A172 (cell line): Measurements from ENCODE around the gene PHGDH. TPM values are rescaled to one million over a fixed set of nuclear protein-coding genes. Genes with fewer than 3 reads are reported as not detected.
A peak's percentile ranks its signal among the peaks of the same experiment; 100 is the strongest.
"Not testable (repeated sequence)": the region's sequence is repeated elsewhere in the genome, so short reads cannot be mapped to it uniquely, and the experiment has no call there.

Experiments
- DNase-seq: peaks from one replicate; pipeline ENCODE4 v3.0.0-alpha.2; 2015; ENCODE audit warnings: low spot score
- total RNA-seq: library from RNA; depleted of rRNA; stranded (reverse); fragments of >200 nt; shearing (Covaris generic); gene quantifications from 2 replicates; pipeline ENCODE4 v1.2.3, GENCODE V29; 2014

PHGDH gene
- total RNA-seq, 1 experiment from 2014 or later = 97.2 TPM

- DNase-seq = no peak
Observed at GRCh38 chr1:119697598-119697997, 14.1 kb upstream of the PHGDH start.

DNA sequence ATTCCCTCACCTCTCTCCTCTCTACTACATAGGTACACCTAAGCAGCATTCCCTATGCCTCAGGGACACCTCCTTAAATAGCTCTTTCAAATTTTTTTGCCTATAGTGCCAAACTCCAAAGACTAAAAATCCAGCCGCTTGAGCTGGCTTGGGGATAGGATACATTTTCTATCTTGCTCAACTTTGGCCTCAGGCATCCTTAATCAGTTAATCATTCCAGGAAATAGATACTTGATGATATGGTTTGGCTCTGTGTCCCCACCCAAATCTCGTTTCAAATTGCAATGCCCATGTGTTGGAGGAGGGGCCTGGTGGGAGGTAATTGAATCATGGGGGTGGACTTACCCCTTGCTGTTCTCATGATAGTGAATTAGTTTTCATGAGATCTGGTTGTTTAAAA lies 11.4 kb upstream of the PHGDH start:
- DNase-seq = no peak

- DNase-seq = no peak
Observed at GRCh38 chr1:119701659-119702058, 10.1 kb upstream of the PHGDH start.

DNA sequence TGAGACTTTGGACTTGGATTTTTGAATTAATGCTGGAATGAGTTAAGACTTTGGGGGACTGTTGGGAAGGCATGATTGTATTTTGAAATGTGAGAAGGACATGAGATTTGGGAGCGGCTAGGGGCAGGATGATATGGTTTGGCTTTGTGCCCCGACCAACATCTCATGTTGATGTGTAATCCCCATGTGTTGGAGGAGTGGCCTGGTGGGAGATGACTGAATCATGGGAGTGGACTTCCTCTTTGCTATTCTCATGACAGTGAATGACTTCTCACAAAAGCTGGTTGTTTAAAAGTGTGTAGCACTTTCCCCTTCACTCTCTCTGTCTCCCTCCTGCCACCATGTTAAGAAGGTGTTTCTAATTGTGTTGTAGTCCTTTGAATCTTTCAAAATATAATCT lies 9.3 kb upstream of the PHGDH start:
- peak; percentile 54 for DNase-seq

DNA sequence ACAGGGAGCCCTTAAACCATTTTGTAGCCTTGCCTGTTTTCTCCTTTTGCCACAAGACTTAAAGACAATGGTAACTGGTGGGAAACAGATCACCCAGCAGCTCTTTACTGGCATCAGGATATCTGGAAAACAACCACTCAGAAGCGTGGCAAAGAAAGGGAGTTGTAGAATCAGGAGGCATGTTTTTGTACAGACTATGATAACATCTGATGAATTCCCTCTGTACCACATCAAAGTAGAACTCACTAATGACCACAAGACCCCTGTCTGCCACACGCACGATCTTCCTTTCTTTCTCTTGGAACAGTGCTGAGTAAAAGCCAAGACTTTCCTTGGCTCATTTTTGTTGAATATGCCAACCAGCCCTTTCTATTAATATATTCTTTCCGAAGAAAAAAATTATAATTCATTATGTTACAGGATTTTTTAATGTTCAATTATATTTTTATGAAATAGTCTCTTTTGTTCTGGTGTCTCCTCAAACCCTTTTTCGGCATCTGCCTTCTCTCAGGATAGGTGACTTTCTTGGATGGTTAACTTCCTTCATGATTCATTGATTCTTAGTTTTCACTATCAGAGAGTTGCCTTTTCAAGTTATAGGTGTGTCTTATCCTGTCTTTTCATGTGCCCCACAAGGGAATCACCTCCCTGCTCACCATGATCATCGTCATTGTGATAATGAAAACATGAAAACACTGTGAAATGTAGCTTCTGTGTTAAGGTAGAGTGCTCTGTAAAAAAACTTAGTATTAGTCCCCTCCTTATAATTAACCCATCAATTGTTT lies 7.9 kb upstream of the PHGDH start:
- DNase-seq = no peak

DNA sequence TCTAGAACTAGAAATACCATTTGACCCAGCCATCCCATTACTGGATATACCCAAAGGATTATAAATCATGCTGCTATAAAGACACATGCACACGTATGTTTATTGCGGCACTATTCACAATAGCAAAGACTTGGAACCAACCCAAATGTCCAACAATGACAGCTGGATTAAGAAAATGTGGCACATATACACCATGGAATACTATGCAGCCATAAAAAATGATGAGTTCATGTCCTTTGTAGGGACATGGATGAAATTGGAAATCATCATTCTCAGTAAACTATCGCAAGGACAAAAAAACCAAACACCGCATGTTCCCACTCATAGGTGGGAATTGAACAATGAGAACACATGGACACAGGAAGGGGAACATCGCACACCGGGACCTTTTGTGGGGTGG lies 5.1 kb upstream of the PHGDH start:
- not testable (repeated sequence) for DNase-seq

DNA sequence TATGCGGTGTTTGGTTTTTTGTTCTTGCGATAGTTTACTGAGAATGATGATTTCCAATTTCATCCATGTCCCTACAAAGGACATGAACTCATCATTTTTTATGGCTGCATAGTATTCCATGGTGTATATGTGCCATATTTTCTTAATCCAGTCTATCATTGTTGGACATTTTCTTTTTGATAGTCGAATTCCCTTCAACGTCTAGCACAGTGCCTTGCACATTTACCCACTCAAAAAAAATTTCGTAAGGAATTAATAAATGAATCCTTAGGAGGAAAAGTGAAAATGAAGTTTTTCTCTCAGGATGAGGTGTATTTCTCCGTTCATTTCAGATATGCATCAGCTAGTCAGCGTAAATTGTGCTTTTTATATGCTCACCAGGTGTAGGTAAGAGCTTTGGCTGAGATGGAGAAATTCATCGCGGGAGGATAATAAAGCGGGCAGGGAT lies 354 bp upstream of the PHGDH start:
- DNase-seq = not testable (repeated sequence)

DNA sequence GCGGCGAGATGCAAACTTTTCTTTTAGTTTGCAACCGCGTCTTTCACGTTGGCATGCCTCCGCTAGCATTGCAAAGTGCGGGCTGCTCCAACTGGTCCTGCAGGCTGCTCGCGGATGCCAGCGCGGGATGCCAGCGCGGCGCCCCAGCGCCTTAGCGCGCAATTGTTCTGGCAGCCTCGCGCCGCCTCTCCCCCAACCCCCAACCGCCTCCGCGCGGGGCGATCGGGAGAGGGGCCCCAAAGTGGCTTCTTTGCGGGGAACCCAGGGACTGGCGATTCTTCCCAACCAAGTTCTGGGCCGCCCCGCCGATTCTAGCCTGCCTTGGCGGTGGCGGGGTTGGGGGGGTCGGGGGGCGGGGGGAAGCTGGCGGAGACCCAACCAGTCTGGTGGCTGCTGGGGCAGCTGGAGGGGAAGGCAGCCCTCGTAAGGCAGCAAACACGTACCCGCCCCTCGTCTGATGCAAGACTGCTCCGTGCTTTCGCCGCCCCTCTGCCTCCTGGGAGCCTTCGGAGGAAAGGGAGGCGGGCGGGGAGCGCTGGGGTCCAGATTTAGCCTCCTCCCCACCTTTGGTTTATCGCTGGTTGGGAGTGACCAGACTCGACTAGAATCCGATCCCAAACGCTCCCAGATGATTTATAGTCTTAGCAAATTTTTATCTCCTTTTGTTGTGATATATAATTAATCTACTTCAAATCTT lies 756 bp downstream of the PHGDH start:
- DNase-seq = peak; percentile 56

GRCh38 chr1:119713039-119713748 lies 1.5 kb downstream of the PHGDH start:
- no peak for DNase-seq

DNA sequence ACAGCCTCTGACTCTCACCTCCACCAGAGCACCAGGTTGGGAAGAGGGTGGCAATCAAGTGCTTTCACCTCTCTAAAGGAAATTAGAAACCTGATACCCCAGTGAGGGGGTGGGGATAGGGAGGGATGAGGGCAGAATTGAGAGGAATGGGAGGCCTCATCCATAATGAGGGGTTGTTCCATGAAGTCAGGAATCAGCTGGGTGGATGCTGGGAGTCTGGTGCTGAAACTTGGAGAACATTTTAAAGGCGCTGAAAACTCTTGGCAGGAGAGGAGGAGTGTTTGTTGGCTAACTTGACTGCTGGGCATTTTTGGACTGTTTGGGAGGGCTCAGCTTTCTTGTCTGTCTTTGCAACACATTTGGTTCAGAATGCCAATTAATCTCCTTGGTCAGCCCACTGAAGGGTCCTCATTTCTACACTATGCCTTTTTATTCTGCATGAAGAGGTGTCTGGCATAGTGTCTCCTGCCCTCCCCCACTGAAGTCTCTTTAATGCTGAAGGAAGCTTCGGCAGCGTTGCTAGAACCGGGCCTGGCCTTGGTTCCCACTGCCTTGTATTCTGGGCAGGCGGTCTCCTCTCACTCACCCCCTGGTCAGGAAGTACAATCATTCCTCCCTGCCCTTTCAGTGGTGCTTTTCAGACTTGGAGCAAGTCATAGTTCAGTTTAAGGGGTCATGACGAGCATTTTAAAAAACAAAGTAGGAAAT lies 2.2 kb downstream of the PHGDH start:
- DNase-seq = no peak

DNA sequence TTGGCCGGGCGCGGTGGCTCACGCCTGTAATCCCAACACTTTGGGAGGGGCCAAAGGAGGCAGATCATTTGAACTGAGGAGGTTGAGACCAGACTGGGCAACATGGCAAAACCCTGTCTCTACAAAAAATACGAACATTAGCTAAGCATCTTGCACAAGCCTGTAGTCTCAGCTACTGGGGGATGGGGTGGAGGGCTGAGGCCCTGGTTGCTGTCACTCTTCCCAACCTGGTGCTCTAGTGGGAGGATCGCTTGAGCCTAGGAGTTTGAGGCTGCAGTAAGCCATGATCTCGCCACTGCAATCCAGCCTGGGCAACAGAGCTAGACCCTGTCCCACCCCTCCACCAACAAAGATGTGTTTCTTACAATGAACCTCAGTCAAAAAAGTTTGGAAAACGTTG lies 2.8 kb downstream of the PHGDH start:
- DNase-seq = no peak

GRCh38 chr1:119715542-119715941 lies 3.8 kb downstream of the PHGDH start:
- DNase-seq = no peak

DNA sequence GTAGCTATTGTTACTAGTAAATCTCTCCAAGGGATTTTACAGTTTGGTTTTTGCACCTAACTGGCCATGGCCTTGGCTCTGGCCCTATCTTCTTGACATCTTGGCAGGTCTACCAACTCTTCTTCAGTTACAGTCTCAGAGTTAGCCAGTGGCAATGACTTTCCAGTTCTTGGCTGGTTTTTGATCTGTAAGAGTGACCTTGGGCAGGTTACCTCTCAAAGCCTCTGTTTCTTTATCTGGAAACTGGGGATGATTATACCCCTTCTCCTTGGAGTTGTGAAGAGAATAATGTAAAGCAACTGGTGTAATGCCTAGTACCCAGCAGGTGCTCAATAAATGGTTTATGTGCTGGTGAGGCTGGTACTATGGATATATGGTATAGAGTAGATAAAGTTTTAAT lies 6.7 kb downstream of the PHGDH start:
- no peak for DNase-seq

DNA sequence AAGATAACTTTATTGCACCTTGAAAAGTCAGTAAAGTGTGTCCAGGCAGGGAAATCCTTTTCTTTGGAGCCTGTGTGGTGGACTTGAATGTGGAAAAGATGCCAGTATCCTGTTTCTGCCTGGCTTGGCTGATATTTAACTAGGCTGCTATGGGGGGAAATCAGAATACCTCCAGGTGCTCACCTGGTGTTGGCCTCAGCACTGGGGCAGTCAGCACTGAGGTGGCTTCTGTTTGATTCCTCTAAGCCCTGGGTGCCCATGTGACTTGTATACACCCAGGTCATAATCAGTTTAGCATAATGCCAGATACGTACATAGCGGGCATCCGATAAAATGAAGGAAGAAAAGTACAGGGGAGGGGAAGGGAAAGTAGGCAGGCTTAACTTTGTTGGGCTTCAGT lies 7.2 kb downstream of the PHGDH start:
- no peak for DNase-seq

DNA sequence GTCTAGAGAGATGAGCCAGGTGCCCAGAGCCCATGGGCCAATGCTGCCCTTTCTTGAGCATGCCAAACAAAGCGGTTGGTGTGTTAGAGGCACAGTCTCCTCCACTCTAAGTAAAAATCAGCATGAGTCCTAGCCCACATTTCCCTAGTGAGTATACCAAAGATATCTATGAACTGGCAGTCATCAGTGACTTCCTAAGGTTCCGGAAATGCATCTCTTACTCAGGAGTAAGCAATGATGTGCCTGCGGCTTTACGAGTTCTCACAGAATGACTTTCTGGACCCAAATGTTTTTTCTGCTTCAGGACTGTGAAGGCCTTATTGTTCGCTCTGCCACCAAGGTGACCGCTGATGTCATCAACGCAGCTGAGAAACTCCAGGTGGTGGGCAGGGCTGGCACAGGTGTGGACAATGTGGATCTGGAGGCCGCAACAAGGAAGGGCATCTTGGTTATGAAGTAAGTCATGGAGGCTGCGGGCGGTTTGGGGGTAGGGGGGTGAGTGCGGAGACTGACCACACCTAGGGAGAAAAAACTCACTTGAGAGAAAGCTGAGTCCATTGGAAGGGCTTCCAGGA lies 9.2 kb downstream of the PHGDH start:
- no peak for DNase-seq

- DNase-seq = no peak
Observed at GRCh38 chr1:119721896-119722295, 10.2 kb downstream of the PHGDH start.

- DNase-seq = no peak
Observed at GRCh38 chr1:119724611-119725218, 13.0 kb downstream of the PHGDH start.

DNA sequence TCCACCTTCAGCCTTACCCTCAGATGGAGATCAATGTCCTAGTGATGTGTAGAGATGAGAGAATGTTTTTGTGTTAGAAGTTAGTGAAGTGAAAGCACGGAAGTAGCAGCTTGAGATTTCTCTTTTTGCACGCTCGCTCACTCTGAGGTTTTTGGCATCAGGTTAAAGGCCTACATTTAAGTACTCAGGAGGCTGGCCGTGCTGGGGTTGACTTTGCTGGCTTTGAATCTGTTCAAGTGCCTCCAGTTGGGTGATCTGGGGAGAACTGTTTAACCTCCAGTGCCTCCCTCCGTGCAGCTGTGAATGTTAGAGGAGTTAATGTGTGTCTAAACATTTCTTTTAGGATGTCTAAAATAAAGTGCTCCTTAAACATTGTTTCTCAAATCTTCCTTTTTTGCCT lies 13.9 kb downstream of the PHGDH start:
- DNase-seq = no peak

- DNase-seq = no peak
Observed at GRCh38 chr1:119727991-119728390, 16.3 kb downstream of the PHGDH start.

DNA sequence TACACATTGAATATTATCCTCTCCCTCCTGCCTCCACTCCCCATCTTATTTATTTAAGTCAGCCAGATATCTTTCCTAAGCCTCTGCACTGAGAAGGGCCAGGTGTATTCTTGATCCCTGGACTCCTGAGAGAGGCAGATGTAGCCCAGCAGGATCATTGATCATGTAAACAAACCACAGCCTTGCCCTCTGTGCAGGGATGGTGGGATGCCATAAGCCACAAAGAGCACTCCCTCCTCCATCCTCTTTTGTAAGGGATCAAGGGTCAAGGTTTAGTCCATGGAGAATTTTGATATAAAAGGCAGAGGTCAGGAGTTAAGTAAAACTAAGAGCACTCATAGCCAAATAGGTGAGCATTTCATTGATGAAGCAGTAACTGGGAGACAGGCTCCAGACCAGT lies 17.3 kb downstream of the PHGDH start:
- DNase-seq = no peak

DNA sequence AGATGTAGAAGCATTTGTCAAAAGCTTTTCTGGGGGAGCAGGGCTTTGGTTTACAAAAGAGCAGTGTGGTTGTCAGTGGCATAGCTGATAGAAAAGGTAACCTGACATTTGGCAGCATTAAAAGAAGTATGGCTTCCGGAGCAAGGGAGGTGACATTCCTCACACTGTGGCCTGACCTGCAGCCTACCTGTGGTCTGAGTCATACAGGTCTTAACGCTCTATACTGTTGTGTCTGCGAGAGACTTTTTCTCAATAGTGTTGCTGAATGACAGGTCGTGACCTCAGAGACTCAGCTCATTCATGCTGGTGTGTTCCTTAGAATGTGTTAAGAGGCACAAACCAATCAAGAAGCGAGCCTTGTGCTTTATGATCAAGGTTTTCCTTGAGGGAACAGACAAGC lies 19.3 kb downstream of the PHGDH start:
- DNase-seq = no peak
